NCI-H1105 treated with DMSO at 0.1 percent for 48 hours (cell line): ENCODE measurements around the gene COL9A3.

Experiments used
- DNase-seq: peaks from one replicate; lab custom pipeline; 2025; lab: John Stamatoyannopoulos, UW

COL9A3 gene

DNA sequence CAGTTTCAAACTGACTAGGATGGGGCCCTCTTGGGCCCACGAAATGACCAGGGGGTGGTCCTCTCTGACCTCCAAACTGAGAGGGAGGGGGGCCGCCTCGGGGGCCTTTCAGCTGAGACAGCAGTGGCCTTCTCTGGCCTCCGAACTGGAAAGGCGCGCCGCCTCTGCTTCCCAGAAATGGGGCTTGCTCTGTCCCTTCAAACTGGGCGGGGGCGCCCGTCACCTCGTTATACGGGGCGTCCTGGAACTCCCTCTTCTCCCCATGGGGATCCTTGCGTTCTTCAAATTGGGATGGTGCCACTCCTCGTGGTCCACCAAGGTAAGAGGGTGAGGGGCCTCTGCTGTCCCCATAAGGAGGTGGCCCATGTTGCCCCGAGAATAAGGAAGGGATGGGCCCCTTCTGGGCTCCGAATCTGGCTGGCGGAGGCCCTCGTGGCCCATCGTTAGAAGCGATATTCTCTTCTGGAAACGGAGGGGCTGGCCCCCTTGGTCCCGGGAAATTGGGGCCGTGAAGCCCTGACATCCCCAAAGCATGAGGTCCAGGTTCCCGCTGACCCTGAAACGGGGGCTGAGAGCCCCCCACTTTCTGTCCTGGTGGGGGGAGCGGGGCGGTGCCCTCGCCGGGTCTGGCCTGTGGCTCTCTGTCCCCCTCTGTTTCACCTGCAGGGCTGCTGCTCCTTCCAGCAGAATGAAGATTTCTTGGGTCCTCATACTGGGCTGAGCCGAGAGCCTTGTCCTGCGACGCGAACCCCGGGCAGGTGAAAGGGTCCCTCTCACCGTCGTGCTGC is 63.5 kb downstream of the COL9A3 start:
- no peak for DNase-seq

DNA sequence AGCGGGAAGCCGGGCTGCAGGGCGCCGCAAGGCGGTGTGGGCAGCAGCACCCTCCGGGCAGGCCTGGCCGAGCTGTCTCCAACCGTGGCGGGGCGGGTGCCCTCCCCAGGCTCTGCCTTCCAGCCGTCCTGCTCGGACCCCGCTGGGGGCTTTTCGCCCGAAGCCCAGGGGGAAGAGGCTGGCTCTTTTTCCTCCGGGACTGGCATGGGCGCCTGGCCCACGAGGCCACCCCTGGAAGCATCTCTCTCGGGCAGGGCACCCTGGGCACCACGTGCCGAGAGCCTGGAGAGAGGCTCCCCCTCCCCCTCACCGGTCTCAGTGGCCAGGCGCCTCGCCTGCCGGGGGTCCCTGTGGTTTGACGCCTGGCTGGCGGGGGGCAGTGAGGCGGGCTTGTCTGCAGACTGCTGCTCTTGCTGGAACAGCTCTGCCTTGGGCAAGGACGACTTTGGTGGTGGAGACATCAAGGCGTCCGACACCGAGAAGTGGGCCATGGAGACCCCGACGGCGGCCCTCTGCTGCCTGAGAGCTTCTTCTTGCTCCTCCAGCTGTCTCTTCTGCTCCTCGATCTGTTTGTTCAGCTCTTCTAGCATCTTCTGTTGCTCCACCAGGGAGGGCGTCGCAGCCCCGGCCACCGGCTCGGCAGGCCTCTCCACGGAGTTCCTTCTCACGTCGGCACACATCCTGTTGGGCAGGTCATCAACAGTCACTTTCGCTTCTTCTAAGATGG is 64.2 kb downstream of the COL9A3 start:
- DNase-seq: no peak

DNA sequence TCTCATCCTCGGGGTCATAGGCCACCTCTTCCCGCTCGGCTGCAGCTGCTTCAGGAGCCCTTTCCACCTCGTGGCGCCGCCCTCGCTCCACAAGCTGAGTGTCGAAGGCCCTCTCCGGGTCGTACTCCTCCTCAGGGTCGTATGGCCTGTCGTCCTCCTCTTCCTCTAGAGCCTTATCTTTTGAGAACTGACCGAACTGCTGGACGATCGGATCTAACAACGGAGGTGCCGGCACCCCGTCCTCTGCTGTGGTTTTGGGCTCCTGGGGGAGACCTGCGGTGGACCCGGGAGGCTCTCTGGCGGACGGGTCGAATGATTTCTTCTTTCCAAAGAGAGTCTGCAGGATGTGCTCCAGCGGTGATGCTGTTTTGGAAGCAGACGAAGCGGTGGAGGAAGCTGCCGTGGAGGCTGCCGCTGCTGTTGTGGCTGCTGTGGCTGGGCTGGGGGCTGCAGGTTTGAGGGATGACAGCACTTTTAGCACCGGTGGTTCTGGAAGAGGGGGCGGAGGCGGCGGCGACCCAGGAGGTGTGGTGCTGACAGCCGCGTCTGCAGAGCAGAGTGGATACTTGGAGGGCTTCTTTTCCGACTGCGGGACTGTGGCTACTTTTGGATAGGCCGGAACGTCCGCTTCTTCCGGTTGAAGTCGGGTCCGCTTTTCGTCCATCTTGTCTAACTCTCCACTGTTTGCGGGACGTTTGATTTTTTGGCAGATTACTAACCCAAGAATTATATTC is 65.0 kb downstream of the COL9A3 start:
- DNase-seq: no peak

DNA sequence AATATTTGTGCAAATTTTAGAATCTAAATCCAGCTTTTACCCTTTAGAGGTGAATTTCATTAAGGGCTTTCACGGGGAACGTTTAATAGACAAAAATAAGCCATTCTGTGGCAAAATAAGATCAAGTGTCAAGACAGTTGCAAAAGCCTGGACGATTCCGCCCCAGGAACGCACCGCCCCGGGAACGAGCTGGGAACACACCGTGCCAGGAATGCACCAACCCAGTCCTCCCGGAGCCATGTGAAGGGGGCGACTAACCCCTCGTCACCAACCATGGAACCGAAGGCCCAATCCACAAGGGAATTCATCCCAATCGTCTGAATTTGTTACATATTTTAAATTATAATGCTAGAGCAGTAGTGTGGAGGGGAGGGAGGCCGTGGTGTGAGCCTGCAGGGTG is 65.6 kb downstream of the COL9A3 start:
- DNase-seq: no peak

DNA sequence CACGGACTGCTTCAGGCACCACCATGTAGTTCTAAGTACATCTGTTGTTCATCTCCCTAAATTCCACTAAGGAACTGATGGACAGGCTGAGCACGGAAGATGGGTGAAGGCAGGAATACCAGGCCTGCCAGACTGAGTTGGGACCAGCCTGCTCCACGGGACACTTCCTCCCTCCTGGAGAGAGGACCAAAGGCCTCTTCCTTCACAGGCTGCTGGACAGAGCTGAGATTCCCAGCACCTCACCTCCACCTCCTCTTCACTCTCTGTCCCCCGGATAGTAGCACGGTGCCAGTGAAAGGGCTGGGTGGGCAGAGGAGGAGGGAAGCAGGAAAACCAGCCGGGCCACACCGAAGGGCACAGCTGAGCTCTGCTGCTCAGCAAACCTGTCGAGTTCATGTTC is 67.7 kb downstream of the COL9A3 start:
- no peak for DNase-seq

DNA sequence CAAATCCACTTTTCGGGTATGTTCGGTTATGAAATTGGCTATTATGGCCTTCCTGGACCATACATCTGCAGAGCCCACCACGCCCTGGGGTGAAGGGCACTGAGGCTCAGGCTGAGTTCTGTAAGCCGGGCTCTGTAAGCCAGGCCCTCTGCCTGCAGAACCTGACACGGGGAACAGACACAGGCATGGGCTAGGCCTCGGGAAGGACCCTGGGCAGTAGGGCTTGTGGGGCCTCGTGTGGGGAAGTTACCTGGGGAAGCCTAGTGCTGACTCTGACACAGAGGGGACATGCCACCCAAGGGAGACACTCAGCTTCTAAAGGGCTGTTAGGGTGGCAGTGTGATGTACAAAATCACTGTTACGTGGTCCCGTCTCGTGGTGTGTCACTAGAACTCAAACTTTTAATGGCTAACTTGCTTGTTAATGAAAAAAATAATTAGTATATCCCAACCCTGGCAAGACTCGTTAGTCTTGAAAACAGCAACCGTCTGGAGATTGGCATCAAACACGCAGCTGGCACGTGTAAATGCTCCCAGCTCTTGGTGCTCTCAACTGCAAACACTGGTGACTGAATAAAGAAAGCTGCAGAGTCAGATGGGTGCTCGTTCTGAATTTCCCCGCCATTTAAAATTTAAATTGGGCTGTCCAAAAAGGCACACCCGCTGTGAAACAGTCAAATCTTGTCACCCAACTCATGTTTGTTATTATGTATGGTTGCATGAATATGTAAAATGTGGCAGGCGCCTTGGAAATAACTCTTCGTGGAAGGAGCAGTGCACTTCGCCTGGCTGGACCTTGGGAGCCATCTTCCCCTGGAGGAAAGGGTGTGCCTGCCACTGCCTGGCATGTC is 68.4 kb downstream of the COL9A3 start:
- DNase-seq: no peak

DNA sequence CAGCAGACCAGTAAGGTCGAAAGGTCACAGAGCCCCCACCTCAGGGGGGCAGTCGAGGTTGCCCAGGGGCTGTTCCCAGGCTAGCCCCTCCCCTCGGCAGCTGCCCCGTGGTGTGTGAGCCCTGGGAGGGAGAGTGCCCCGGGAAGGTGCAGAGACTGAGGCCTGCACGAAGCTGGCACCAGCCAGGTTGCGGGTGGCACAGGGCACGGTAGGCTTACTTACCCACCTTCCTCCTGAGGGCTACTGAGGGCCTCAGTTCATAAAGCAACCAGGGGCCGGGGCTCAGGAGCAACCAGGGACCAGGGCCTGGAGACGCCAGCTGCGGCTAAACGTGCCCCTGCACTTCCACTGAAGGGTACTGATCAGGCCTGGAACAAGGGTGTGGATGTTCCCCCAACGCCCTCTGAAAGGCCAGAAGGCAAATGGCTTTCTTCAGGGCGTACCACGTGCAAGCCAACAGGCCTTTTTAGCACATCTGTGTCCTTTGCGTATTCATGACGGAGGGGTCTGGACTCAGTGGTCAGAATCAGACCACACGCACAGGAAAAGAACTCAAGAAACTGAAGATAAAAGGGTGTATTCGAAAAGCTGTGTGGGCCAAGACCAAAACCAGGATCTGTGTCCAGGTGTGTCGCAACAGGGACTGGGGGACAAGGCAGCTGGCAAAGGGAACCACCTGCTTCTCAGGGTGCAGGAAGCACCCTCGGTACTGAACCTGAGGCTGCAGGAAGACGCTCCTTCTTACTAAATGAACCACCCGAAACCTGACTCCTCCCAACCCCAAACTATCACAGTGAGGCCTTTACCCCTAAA is 69.3 kb downstream of the COL9A3 start:
- DNase-seq: no peak

DNA sequence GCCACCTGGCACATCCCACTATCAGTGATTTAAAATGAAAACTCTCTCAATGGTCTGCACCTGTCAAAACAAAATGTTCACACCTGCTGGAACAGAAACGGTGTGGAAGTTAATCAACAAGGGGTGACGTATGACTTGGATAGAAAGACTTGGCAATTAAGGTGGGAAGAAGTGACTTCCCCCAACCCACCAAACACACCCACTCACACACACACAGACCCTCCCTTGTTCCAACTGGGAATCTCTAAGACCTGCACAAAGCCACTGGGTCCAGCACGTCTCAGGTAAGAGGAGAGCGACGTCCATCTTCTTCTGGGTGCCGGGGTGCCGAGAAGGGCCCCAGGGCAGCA is 69.8 kb downstream of the COL9A3 start:
- DNase-seq: peak; percentile 15

DNA sequence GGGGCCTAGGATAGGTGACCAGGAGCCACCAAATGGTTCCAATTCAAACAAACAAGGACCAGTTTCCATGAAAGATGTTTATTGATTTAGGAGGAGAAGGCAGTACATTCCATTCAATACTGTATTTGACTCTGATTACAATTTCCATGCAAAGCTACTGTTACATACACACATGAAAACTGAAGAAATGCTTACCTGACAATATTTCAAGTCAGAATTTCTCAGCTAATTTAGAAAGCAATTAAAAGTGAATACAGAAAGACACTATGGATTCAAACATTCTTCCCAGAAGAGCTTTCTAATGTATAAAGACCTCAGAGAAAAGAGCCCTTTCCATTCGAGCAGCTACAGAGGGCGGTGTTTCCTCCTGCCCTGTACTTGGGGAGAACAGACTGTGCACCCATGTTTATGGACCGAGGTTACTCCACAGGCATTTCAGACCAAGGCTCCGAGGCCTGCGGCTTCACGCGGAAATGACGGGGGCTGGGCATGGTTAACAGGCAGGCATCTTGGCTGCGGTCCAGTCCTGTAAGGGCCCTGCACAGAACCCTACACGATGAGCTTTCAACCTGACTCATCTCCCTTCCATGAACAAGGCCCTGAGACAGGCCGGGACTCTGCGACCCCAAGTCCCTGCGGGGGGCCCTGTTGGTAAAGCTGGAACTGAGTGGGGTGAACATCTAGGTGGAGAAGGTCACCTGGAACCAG is 70.5 kb downstream of the COL9A3 start:
- peak; percentile 69 for DNase-seq

DNA sequence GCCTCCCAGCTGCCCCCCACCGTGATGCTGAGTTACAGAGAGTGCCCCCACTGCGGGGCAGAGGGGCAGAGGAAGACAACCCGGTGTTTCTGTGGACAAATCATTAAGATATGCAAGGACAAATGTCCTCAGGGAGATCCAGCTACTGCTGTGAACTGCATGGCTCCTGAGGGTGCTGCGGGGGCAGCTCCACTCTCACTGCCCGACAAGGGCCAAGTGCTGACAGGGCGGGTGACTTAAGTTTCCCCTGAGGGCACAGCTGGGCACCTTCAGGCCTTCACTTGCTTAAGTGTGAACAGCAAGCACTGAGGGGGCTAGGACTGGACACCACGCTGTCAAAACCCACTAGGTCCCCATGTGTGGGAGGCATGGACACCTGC is 71.0 kb downstream of the COL9A3 start:
- no peak for DNase-seq

DNA sequence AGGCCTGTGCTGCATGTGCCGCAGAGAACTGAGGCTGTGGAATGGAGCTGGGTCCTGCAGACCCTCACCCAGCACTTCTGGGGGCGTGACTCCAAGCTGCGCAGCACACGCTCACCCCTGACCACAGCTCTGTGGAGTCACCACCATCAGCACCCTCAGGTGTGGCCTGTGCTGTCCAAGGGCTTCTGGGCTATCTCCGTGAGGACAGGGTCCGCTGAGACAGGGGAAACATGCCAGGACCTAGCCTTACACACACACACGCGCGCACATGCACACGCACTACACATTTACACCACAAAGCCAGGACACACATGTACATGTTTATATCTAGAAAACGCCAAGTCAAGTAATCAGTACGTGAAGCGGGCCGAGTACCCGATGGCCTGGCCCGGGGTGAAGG is 71.6 kb downstream of the COL9A3 start:
- DNase-seq: no peak

DNA sequence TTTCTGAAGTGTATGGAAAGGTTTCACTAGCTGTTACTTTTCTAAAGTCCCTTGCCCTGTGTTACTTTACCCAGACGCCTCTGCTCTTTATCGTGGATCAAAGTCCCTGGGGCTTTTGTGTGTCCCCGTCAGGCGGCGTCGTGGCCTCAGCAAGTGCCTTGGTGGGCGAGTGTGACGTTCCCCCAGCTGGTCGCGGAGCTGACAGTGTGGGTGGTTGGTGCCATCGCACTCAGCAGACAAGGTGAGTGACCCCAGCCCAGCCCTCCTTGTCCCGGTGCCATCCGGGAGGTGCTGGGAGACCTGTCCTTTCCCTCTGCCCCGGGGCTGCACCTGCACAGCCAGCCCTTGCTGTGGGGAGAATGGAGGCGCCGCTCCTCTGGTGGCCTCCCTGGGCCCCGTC is 72.1 kb downstream of the COL9A3 start:
- DNase-seq: no peak

DNA sequence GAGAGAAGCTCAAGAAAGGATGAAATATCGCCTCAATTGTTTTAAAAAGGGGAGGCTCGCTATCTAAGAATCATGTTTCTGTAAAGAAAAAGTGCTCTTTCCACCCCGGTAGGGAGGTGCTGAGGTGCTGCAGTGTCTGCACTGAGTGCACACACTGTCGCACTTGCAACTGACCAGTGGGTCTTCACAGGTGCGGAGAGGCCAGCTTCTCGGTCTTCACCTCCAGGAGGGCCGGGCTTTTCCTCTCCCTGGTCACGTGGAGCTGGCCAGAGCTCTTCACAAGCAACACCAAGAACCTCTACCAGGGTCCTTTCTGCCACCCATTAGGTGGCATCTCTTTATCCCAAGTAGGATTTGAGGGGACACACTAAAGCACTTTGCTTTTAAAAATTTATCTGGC is 72.6 kb downstream of the COL9A3 start:
- no peak for DNase-seq

DNA sequence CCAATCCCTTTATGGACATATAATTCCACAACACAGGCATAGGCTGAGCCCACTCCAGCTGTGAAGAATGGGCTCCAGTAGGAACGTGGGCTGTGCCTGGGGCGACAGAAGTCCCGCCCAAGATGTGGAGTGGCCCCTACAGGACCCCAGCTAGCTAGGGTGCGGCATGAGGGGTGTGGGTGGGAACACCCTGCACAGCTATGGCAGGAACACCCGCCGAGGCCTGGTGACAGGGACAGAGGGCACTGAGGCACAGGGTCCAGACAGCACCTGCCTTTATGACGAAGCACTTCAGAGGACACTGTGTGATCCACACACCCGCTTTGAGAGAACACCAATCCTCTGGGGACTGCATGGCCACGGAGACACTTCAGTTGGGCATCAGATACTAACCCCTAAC is 73.0 kb downstream of the COL9A3 start:
- DNase-seq: no peak

DNA sequence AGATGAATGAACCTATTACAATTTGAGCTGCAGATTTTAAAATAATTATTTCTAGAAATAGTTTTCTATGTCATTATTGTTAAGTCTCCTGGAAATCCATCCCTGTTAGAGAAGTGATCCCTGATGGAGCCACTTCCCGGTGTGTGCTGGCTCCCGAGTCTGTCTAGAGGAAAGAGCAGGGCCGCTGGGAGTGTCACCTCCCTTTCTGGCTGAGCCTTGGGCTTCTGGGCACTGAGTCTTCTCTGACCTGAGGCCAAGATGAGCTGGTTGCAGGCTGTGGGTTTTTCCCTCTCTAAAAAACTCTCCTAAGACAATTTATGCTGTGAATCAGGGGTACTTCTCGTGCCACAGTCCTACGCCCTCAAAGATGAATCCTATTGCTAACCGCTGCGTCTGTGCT is 73.6 kb downstream of the COL9A3 start:
- DNase-seq: no peak
